Spinal cord (tissue), 10 donors: ENCODE measurements around the gene LRRC51. TPM values are rescaled to one million over a fixed set of nuclear protein-coding genes. Genes with fewer than 3 reads are reported as not detected.

ENCODE experiments used
- DNase-seq, 6 donors: peaks; one replicate each; pipeline versions ENCODE4 v3.0.0 to v3.0.0-alpha.2; 2013 to 2015; ENCODE audit warnings: low spot score in 6 of 6, low read depth in 4 of 6
- H3K27ac ChIP-seq: one replicate; pipeline ENCODE4 v1.5.1; 2013; ENCODE audit warnings: low read depth, low read length, control low read depth
- H3K27me3 ChIP-seq: one replicate; pipeline ENCODE4 v1.6.1; 2013; ENCODE audit warnings: low read length; ENCODE audit not compliant: control insufficient read depth, insufficient read depth
- H3K36me3 ChIP-seq: one replicate; pipeline ENCODE4 v1.6.1; 2013; ENCODE audit warnings: low read length; ENCODE audit not compliant: control insufficient read depth, insufficient read depth
- H3K4me1 ChIP-seq: one replicate; pipeline ENCODE4 v1.6.1; 2013; ENCODE audit warnings: low read length; ENCODE audit not compliant: control insufficient read depth, insufficient read depth
- H3K4me3 ChIP-seq: one replicate; pipeline ENCODE4 v1.5.1; 2013; ENCODE audit warnings: low read depth, low read length, control low read depth
- H3K9me3 ChIP-seq: one replicate; pipeline ENCODE4 v1.6.1; 2013; ENCODE audit warnings: low read length; ENCODE audit not compliant: control insufficient read depth, insufficient read depth
- WGBS: methylation state at CpG from one replicate; pipeline ENCODE4 v1.1.5; 2013; ENCODE audit warnings: missing lambda C conversion rate; ENCODE audit not compliant: insufficient coverage; 5-methylcytosine and 5-hydroxymethylcytosine counted together
- polyA plus RNA-seq, 2 donors: library from polyadenylated mRNA; unstranded; fragments of 120-200 nt; gene quantifications; one replicate each; pipeline ENCODE4 v1.2.1, GENCODE V29; 2013; ENCODE audit not compliant: insufficient read length in 2 of 2
- total RNA-seq, 2 donors: library from RNA; depleted of rRNA in 1 of 2; stranded (reverse); fragments of 120-200 nt in 1 of 2; fragments of >200 nt in 1 of 2; gene quantifications; one replicate each; pipeline versions ENCODE4 v1.2.3 to v1.2.4, GENCODE V29; 2013 to 2014
- donor health status: healthy.

Gene LRRC51
- total and polyA plus RNA-seq, 4 donors = 11.6 to 31.9 (median 25.9) TPM

GRCh38 chr11:72102631-72102945, 21.9 kb downstream of the LRRC51 start:
- no peaks in the 10 kb centered on the region for H3K9me3 ChIP-seq
- H3K27ac ChIP-seq = peak overlapping the region; percentile 88
- H3K27me3 ChIP-seq = no peaks in the 10 kb centered on the region
- H3K36me3 ChIP-seq = peaks cover 40% of the 10 kb centered on the region
- H3K4me3 ChIP-seq = peak overlapping the region; percentile 83
- 9% methylated on average over 7 of the region's 9 CpGs for WGBS
- peaks cover 18% of the 10 kb centered on the region for H3K4me1 ChIP-seq
- no peak for DNase-seq

GRCh38 chr11:72102946-72103753, 22.5 kb downstream of the LRRC51 start, which contains the start of gene LAMTOR1:
TSS of gene LAMTOR1 (minus strand) at chr11:72103297. CDS start at chr11:72103224, 73 bp downstream.
- H3K4me3 ChIP-seq = peak within 1 kb of the TSS; percentile 83
- WGBS = 0% methylated on average over 58 of the region's 64 CpGs
- peak; percentile 95 to 100 (median 98) for DNase-seq
- peaks cover 18% of the 10 kb centered on the region for H3K4me1 ChIP-seq
- no peaks in the 10 kb centered on the region for H3K27me3 ChIP-seq
- no peaks in the 10 kb centered on the region for H3K9me3 ChIP-seq
- H3K36me3 ChIP-seq = peaks cover 40% of the 10 kb centered on the region
- peak within 1 kb of the TSS; percentile 88 for H3K27ac ChIP-seq

- Histone ChIP-seq H3K4me1 (peaks cover 18% of the 10 kb centered on the region), H3K27ac (peak overlapping the region; percentile 87), H3K27me3 (no peaks in the 10 kb centered on the region), H3K4me3 (peak overlapping the region; percentile 83), H3K9me3 (no peaks in the 10 kb centered on the region), H3K36me3 (peaks cover 38% of the 10 kb centered on the region)
- DNase-seq = no peak
- WGBS = no CpG with 5 or more reads among the region's 11 CpGs
These were observed 23.1 kb downstream of the LRRC51 start for GRCh38 chr11:72103754-72104167.

GRCh38 chr11:72105888-72106287, 25.2 kb downstream of the LRRC51 start, which contains the start of gene TOMT:
TSS of gene TOMT (plus strand) at chr11:72105924. CDS start at chr11:72105952, 28 bp downstream.
- Histone ChIP-seq H3K27ac (no peak within 1 kb of the TSS), H3K9me3 (no peaks in the 10 kb centered on the region), H3K36me3 (peaks cover 37% of the 10 kb centered on the region), H3K27me3 (no peaks in the 10 kb centered on the region), H3K4me1 (peaks cover 15% of the 10 kb centered on the region), H3K4me3 (no peak within 1 kb of the TSS)
- no peak for DNase-seq
- 94% methylated on average over 12 of the region's 14 CpGs for WGBS

GRCh38 chr11:72111300-72112142, 30.9 kb downstream of the LRRC51 start:
- Histone ChIP-seq H3K9me3 (no peaks in the 10 kb centered on the region), H3K4me3 (peak overlapping the region; percentile 91), H3K27me3 (peaks cover 6% of the 10 kb centered on the region), H3K36me3 (peaks cover 26% of the 10 kb centered on the region), H3K27ac (peak overlapping the region; percentile 100), H3K4me1 (peaks cover 10% of the 10 kb centered on the region)
- no peak for DNase-seq
- WGBS = under 1% methylated on average over 9 of the region's 10 CpGs

GRCh38 chr11:72112143-72112977, 31.7 kb downstream of the LRRC51 start, which contains the start of gene ANAPC15:
TSS of gene ANAPC15 (minus strand) at chr11:72112695. CDS start at chr11:72111276, 1,419 bp downstream.
- Histone ChIP-seq H3K36me3 (peaks cover 26% of the 10 kb centered on the region), H3K4me3 (peak within 1 kb of the TSS; percentile 91), H3K9me3 (no peaks in the 10 kb centered on the region), H3K27me3 (peaks cover 6% of the 10 kb centered on the region), H3K4me1 (peaks cover 10% of the 10 kb centered on the region), H3K27ac (peak within 1 kb of the TSS; percentile 100)
- under 1% methylated on average over 49 of the region's 49 CpGs for WGBS
- peak; percentile 99 to 100 (median 100) for DNase-seq

GRCh38 chr11:72112978-72113808, 32.5 kb downstream of the LRRC51 start:
- WGBS = 67% methylated on average over 6 of the region's 9 CpGs
- no peak for DNase-seq
- peak overlapping the region; percentile 100 for H3K27ac ChIP-seq
- peaks cover 10% of the 10 kb centered on the region for H3K4me1 ChIP-seq
- H3K9me3 ChIP-seq = no peaks in the 10 kb centered on the region
- peaks cover 19% of the 10 kb centered on the region for H3K36me3 ChIP-seq
- peaks cover 6% of the 10 kb centered on the region for H3K27me3 ChIP-seq
- peak overlapping the region; percentile 91 for H3K4me3 ChIP-seq

- no peaks in the 10 kb centered on the region for H3K9me3 ChIP-seq
- peaks cover 10% of the 10 kb centered on the region for H3K4me1 ChIP-seq
- DNase-seq = no peak
- H3K27me3 ChIP-seq = peaks cover 6% of the 10 kb centered on the region
- H3K4me3 ChIP-seq = no peak overlapping the region
- H3K36me3 ChIP-seq = peaks cover 7% of the 10 kb centered on the region
- no peak overlapping the region for H3K27ac ChIP-seq
- 100% methylated on average over 1 of the region's 1 CpG for WGBS
These were observed 33.9 kb downstream of the LRRC51 start for GRCh38 chr11:72114570-72114969.
